Keratinocyte (primary cell): Measurements from ENCODE around the gene FILIP1. TPM values are rescaled to one million over a fixed set of nuclear protein-coding genes. Genes with fewer than 3 reads are reported as not detected.

ENCODE experiments used
- DNase-seq: peaks from one replicate; pipeline ENCODE4 v3.0.0-alpha.2; 2011; ENCODE audit warnings: low read depth, missing footprints, low spot score
- FAIRE-seq: peaks from 2 replicates; lab custom pipeline; 2011; peaks lifted over from hg19 to GRCh38; lab: Jason Lieb, UNC
- H2AFZ ChIP-seq: 2 replicates; pipeline ENCODE4 v1.6.0; 2012; ENCODE audit warnings: low read length, control low read depth, inconsistent platforms; ENCODE audit not compliant: control insufficient read depth
- H3K27ac ChIP-seq: 2 replicates; pipeline ENCODE4 v1.5.1; 2011; ENCODE audit warnings: low read length; ENCODE audit not compliant: control insufficient read depth, insufficient read depth
- H3K27me3 ChIP-seq: 3 replicates; pipeline ENCODE4 v1.6.0; 2011; ENCODE audit warnings: low read length; ENCODE audit not compliant: control insufficient read depth, insufficient read depth; ENCODE audit errors: extremely low read depth
- H3K36me3 ChIP-seq, 2 experiments: 2 replicates in 1 of 2; 3 replicates in 1 of 2; pipeline ENCODE4 v1.5.1; 2011; ENCODE audit warnings: low read length in 2 of 2, mild to moderate bottlenecking in 1 of 2; ENCODE audit not compliant: control insufficient read depth in 2 of 2, insufficient read depth in 2 of 2; ENCODE audit errors: extremely low read depth in 1 of 2
- H3K4me1 ChIP-seq: 3 replicates; pipeline ENCODE4 v1.5.1; 2011; ENCODE audit warnings: low read length; ENCODE audit not compliant: control insufficient read depth, insufficient read depth; ENCODE audit errors: extremely low read depth
- H3K4me2 ChIP-seq: 3 replicates; pipeline ENCODE4 v1.6.0; 2011; ENCODE audit warnings: low read depth, low read length; ENCODE audit not compliant: control insufficient read depth, insufficient read depth; ENCODE audit errors: extremely low read depth
- H3K4me3 ChIP-seq, 3 experiments: fragments of 200-600 bp in 1 of 3; sonication (generic) in 1 of 3; 2 replicates in 2 of 3; 3 replicates in 1 of 3; pipeline ENCODE4 v1.5.1; 2011 to 2016; ENCODE audit warnings: low read length in 3 of 3, mild to moderate bottlenecking in 3 of 3, control low read depth in 2 of 3, inconsistent platforms in 1 of 3, low read depth in 1 of 3, mixed read lengths in 1 of 3, mixed run types in 1 of 3, moderate library complexity in 1 of 3; ENCODE audit not compliant: control insufficient read depth in 2 of 3, insufficient read depth in 2 of 3; ENCODE audit errors: extremely low read depth in 1 of 3
- H3K79me2 ChIP-seq: 2 replicates; pipeline ENCODE4 v1.6.0; 2012; ENCODE audit warnings: low read length; ENCODE audit not compliant: control insufficient read depth, insufficient read depth
- H3K9ac ChIP-seq: 3 replicates; pipeline ENCODE4 v1.6.0; 2011; ENCODE audit warnings: low read length; ENCODE audit not compliant: control insufficient read depth, insufficient read depth; ENCODE audit errors: extremely low read depth
- H3K9me1 ChIP-seq: 3 replicates; pipeline ENCODE4 v1.6.0; 2011; ENCODE audit warnings: low read length; ENCODE audit not compliant: control insufficient read depth, insufficient read depth; ENCODE audit errors: extremely low read depth
- H3K9me3 ChIP-seq: 2 replicates; pipeline ENCODE4 v1.5.1; 2012; ENCODE audit warnings: low read depth, low read length; ENCODE audit not compliant: control insufficient read depth
- H4K20me1 ChIP-seq: 3 replicates; pipeline ENCODE4 v1.6.0; 2011; ENCODE audit warnings: low read length; ENCODE audit not compliant: control insufficient read depth, insufficient read depth; ENCODE audit errors: extremely low read depth
- EZH2 ChIP-seq: IDR thresholded peaks from one replicate; pipeline ENCODE4 v1.6.1; 2012; ENCODE audit warnings: inconsistent platforms, mild to moderate bottlenecking, low read length, moderate library complexity
- dilution Hi-C: fragments of 300-500 bp; cut with MboI; formaldehyde crosslinking; loops from one replicate; pipeline ENCODE4 v1.7.0; 2020; ENCODE audit warnings: low sequenced_read_pairs; ENCODE audit not compliant: extremely low pct_ligation_motif_present
- polyA plus RNA-seq, 5 experiments: library from polyadenylated mRNA; depleted of rRNA in 3 of 5; stranded (reverse) in 3 of 5; stranded (forward) in 1 of 5; unstranded in 1 of 5; fragments of >200 nt; gene quantifications; 1 replicate in 1 of 5; 2 replicates in 3 of 5; 3 replicates in 1 of 5; pipeline versions ENCODE4 v1.2.1 to v1.2.3, GENCODE V29; 2011 to 2012; ENCODE audit warnings: missing spikeins in 2 of 5, low read depth in 1 of 5, low replicate concordance in 1 of 5
- TF ChIP-seq, protein P1 (sequence below), 3 experiments: IDR thresholded peaks in 1 of 3; conservative IDR thresholded peaks in 1 of 3; optimal IDR thresholded peaks in 1 of 3; 2 replicates in 2 of 3; 3 replicates in 1 of 3; pipeline versions ENCODE3 to v1.5.1; 2011; ENCODE audit warnings: low read length in 3 of 3, mild to moderate bottlenecking in 3 of 3, moderate library complexity in 2 of 3, control low read depth in 1 of 3, inconsistent platforms in 1 of 3; ENCODE audit not compliant: insufficient read depth in 2 of 3; ENCODE audit errors: extremely low read depth in 1 of 3

The FILIP1 gene
- polyA plus RNA-seq, 1 donor (not counting 4 experiments of a cell fraction or from before 2014, with no cell fraction given), result 0.01 TPM

DNA sequence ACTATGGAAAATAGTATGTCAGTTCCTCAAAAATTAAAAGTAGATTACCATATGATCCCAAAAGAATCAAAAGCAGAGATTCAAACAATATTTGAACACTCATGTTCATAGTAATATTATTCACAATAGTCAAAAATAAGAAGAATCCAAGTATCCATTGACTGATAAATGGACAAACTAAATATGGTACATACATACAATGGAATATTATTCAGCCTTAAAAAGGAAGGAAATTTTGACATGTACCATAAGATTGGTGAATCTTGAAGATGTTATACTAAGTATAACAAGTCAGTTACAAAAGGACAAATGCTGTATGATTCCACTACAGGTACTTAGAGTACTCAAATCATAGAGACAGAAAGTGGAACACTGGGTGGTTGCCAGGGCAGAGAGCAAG lies 120.7 kb downstream of the FILIP1 start:
- Histone ChIP-seq H3K4me2 (no peak overlapping the region), H3K4me1 (peaks cover 3% of the 10 kb centered on the region), H3K9ac (no peak overlapping the region), H2AFZ (no peak overlapping the region), H3K27me3 (no peaks in the 10 kb centered on the region), H3K79me2 (no peaks in the 10 kb centered on the region), H3K9me3 (no peaks in the 10 kb centered on the region), H3K4me3 (no peak overlapping the region), H4K20me1 (no peaks in the 10 kb centered on the region), H3K27ac (no peak overlapping the region), H3K36me3 (no peaks in the 10 kb centered on the region), H3K9me1 (no peaks in the 10 kb centered on the region)
- no peak for FAIRE-seq
- dilution Hi-C loops, result no loop called here
- DNase-seq, result no peak
- TF ChIP-seq, protein P1, sequence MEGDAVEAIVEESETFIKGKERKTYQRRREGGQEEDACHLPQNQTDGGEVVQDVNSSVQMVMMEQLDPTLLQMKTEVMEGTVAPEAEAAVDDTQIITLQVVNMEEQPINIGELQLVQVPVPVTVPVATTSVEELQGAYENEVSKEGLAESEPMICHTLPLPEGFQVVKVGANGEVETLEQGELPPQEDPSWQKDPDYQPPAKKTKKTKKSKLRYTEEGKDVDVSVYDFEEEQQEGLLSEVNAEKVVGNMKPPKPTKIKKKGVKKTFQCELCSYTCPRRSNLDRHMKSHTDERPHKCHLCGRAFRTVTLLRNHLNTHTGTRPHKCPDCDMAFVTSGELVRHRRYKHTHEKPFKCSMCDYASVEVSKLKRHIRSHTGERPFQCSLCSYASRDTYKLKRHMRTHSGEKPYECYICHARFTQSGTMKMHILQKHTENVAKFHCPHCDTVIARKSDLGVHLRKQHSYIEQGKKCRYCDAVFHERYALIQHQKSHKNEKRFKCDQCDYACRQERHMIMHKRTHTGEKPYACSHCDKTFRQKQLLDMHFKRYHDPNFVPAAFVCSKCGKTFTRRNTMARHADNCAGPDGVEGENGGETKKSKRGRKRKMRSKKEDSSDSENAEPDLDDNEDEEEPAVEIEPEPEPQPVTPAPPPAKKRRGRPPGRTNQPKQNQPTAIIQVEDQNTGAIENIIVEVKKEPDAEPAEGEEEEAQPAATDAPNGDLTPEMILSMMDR (optimal IDR thresholded peaks at IDR 0.05 in 1 of 3, IDR thresholded peaks at IDR 0.05 in 1 of 3, conservative IDR thresholded peaks at IDR 0.05 in 1 of 3; ENCODE audit: extremely low read depth in 1 of 3, insufficient read depth in 2 of 3, low read length in 3 of 3), result no peak
- TF ChIP-seq EZH2, result no peak

DNA sequence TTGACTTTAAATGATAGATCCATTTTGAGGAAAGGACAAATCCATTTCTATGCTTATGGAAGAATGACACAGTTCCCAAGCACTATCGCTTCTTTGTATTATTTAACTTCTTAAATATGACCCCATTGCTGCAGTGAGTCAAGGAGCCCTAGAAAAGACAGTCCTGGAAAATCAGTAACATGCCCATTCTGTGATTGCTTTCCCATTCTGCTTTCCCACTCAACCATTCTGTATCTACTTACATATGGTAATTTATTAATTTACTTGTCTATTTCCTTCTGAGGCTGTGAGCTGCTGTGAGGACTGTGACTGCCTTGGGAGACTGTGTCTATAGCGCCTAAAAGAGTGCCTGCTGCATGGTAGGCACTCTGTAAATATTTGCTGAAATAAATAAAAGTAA lies 123.6 kb downstream of the FILIP1 start:
- H4K20me1 ChIP-seq, result no peaks in the 10 kb centered on the region
- H3K27me3 ChIP-seq, result no peaks in the 10 kb centered on the region
- no peak overlapping the region for H3K9ac ChIP-seq
- no peak overlapping the region for H3K27ac ChIP-seq
- H3K36me3 ChIP-seq, result no peaks in the 10 kb centered on the region
- FAIRE-seq (no peak), DNase-seq (no peak)
- TF ChIP-seq EZH2, result no peak
- TF ChIP-seq, protein P1 (optimal IDR thresholded peaks at IDR 0.05 in 1 of 3, IDR thresholded peaks at IDR 0.05 in 1 of 3, conservative IDR thresholded peaks at IDR 0.05 in 1 of 3; ENCODE audit: extremely low read depth in 1 of 3, insufficient read depth in 2 of 3, low read length in 3 of 3), result no peak
- H3K9me1 ChIP-seq, result no peaks in the 10 kb centered on the region
- no peaks in the 10 kb centered on the region for H3K9me3 ChIP-seq
- no peak overlapping the region for H3K4me2 ChIP-seq
- H3K4me3 ChIP-seq, result no peak overlapping the region
- dilution Hi-C loops, result no loop called here
- no peak overlapping the region for H2AFZ ChIP-seq
- H3K79me2 ChIP-seq, result no peaks in the 10 kb centered on the region
- H3K4me1 ChIP-seq, result no peaks in the 10 kb centered on the region
